ENCODE measurements around the gene MARCHF5. TPM values are rescaled to one million over a fixed set of nuclear protein-coding genes. Genes with fewer than 3 reads are reported as not detected.

The MARCHF5 gene
- total RNA-seq, result 10 to 100 TPM; 30.6 to 33.0 TPM
- polyA plus RNA-seq, result 29.2 TPM

DNA sequence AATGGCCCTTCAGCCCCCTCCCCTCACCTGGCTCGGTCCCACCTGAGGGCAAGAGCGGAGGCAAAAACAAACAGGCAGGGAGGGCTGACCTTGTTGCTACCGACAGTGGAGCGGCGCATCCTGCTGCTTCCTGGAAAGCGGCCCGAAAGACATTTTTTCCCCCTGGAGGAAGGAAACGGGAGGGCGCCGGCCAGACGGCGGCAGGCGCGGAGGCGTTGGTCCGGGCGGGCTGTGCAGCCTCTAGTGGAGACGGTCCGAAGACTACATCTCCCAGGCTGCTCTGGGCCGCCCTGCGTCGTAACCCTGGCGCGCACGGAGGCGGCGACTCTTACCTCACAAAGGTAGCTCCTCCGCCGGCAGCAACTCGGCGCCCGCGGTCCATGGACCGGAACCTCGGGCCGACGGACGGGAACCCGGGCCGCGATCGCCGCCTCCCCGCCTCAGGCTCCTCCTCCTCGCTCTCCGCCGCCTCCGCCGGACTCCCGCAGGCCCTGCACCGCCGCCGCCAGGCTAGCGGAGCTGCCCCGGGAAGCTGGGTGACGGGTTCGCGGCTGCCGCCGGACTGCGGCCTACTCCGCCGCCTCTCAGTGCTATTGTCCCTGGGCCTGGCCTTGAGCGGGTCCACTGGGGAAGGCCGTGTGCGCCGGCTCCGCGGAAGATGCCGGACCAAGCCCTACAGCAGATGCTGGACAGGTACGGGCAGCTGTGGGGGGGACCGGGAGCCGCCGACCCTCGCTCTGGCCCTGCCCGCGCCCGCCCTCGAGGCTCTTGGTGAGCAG, at the start of gene MARCHF5, which contains the start of gene CPEB3:
Gene MARCHF5, plus strand, starts transcription at position 331 of the 779 bp plus-strand sequence. Its CDS starts 328 bp downstream, at position 659.
Gene CPEB3, minus strand, starts transcription at position 242 of the 779 bp plus-strand sequence. CDS start 50,728 bp downstream, outside the sequence.
- peaks cover 0 to 26% (median 2%) of the 10 kb centered on the region in 3 donors for H3K36me3 Mint-ChIP-seq
- peak within 1 kb of the TSS; percentile 92 to 99 (median 96) for H3K4me3 Mint-ChIP-seq
- peaks cover 0 to 2% of the 10 kb centered on the region in 2 donors for H3K27me3 Mint-ChIP-seq
- CTCF ChIA-PET, result interaction anchor here (0.9 to 2.0 kb wide), 7 partner anchors 10 to 301 kb away, joined by 3 to 10 read pairs (median 4); partner anchors contain the start of gene KIF11
- Histone ChIP-seq H3K36me3 (ENCODE audit: insufficient read depth, low read length) (no peaks in the 10 kb centered on the region), H3K4me1 (ENCODE audit: insufficient read depth, low read length) (peaks cover 22% of the 10 kb centered on the region), H3K27me3 (ENCODE audit: insufficient read depth, low read length, poor library complexity, severe bottlenecking) (no peaks in the 10 kb centered on the region), H3K4me3 (ENCODE audit: low read length) (peak within 1 kb of the TSS; percentile 95), H3K27ac (ENCODE audit: low read depth, low read length) (peak within 1 kb of the TSS; percentile 83), H3K9me3 (ENCODE audit: low read length) (no peaks in the 10 kb centered on the region)
- H3K4me1 Mint-ChIP-seq, result peaks cover 29 to 39% (median 33%) of the 10 kb centered on the region in 3 donors
- POLR2A ChIA-PET, result interaction anchor here (0.6 to 1.5 kb wide), 6 partner anchors 14 to 300 kb away, joined by 3 to 9 read pairs (median 4); no protein-coding TSS in a partner anchor
- peak within 1 kb of the TSS; percentile 84 to 98 (median 93) for H3K27ac Mint-ChIP-seq
- DNase-seq, result peak; percentile 86 to 94 (median 89)
- no peaks in the 10 kb centered on the region for H3K9me3 Mint-ChIP-seq

DNA sequence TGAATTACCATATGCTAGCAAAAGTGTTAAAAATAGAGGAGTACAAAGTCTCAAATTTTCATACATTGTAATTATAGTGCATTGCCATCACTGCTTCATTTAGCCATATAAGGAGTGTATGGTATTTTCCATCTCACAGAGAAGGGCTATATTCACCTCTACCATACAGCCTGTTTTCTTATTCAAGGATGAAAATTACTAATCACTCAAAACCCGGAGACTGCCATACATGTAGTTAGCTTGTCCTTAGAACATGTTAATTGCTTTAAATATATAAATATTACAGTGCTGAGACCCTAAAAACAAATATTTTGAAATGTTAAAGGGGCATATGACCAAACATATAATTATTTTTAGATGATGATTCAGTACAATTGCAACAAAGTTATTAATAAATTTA, 49.5 kb upstream of the MARCHF5 start:
- H3K27me3 Mint-ChIP-seq, result no peaks in the 10 kb centered on the region
- no peaks in the 10 kb centered on the region for H3K27me3 ChIP-seq (ENCODE audit: insufficient read depth, low read length, poor library complexity, severe bottlenecking)
- H3K4me1 Mint-ChIP-seq, result peaks cover 43 to 56% (median 53%) of the 10 kb centered on the region in 3 donors
- peak overlapping the region in 6 of 8 donors; percentile 71 to 89 (median 86) for H3K27ac Mint-ChIP-seq
- no peaks in the 10 kb centered on the region for H3K9me3 Mint-ChIP-seq
- H3K4me3 Mint-ChIP-seq, result peak overlapping the region in 6 of 7 donors; percentile 90 to 99 (median 96)
- POLR2A ChIA-PET, result no interaction called here
- no peaks in the 10 kb centered on the region for H3K9me3 ChIP-seq (ENCODE audit: low read length)
- H3K36me3 ChIP-seq (ENCODE audit: insufficient read depth, low read length), result no peaks in the 10 kb centered on the region
- no peak for DNase-seq
- CTCF ChIA-PET, result interaction anchor here (1.5 kb wide), 1 partner anchor 44 kb away, joined by 3 read pairs; no protein-coding TSS in a partner anchor
- peaks cover 0 to 12% (median 1%) of the 10 kb centered on the region in 3 donors for H3K36me3 Mint-ChIP-seq
- H3K4me3 ChIP-seq (ENCODE audit: low read length), result no peak overlapping the region
- H3K4me1 ChIP-seq (ENCODE audit: insufficient read depth, low read length), result peaks cover 8% of the 10 kb centered on the region
- no peak overlapping the region for H3K27ac ChIP-seq (ENCODE audit: low read depth, low read length)

GRCh38 chr10:92242380-92242779, 48.6 kb upstream of the MARCHF5 start:
- CTCF ChIA-PET, result interaction anchor here (1.0 kb wide), 1 partner anchor 49 kb away, joined by 3 read pairs; the partner anchor contains the start of genes CPEB3 and MARCHF5
- no peaks in the 10 kb centered on the region for H3K9me3 ChIP-seq (ENCODE audit: low read length)
- peak overlapping the region in 2 of 8 donors; percentile 21 to 36 for H3K27ac Mint-ChIP-seq

DNA sequence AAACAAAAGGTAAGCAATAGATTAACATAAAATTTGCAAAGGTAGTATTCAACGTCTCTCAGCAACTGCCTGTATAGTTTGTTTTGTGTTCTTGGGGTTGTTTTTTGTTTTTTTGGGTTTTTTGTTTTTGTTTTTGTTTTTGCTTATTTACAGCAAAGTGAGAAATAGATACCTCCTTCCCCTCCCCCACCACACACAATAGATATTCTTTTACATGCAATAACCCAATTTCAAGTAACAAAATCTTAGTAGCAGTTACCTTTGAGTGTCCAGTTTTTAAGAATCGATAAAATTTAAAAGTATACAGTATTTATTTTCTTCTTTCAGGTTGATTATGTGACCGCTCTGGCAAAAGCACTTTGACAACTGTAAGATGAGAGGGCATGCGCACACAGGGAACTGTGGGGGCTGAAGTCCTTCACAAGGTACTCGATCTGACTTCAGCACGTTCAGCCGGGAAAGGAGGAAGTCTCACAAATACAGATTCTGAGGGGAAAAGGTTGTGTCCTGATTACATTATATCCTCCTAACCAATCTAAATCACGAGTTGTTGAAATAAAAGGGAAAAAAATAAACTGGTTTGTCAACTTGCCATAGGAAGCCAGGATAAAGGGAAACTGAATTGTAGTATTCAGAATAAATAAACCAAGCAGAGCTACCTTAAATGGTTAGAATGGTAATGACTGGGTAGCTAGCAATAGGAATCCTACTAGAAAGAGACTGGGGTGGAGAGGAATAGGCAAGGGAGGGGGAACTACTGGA, 47.9 kb upstream of the MARCHF5 start:
- peaks cover 35 to 45% (median 43%) of the 10 kb centered on the region in 3 donors for H3K4me1 Mint-ChIP-seq
- H3K36me3 ChIP-seq (ENCODE audit: insufficient read depth, low read length), result no peaks in the 10 kb centered on the region
- no peaks in the 10 kb centered on the region for H3K27me3 Mint-ChIP-seq
- H3K27ac ChIP-seq (ENCODE audit: low read depth, low read length), result no peak overlapping the region
- peaks cover 0 to 12% (median 1%) of the 10 kb centered on the region in 3 donors for H3K36me3 Mint-ChIP-seq
- peak; percentile 9 to 60 (median 31) for DNase-seq
- ChIA-PET CTCF (interaction anchor here (0.8 to 1.0 kb wide), 2 partner anchors 32 to 48 kb away, joined by 3 read pairs; partner anchors contain the start of genes CPEB3 and MARCHF5), POLR2A (no interaction called here)
- H3K4me1 ChIP-seq (ENCODE audit: insufficient read depth, low read length), result peaks cover 8% of the 10 kb centered on the region
- no peaks in the 10 kb centered on the region for H3K27me3 ChIP-seq (ENCODE audit: insufficient read depth, low read length, poor library complexity, severe bottlenecking)
- H3K4me3 ChIP-seq (ENCODE audit: low read length), result peak overlapping the region; percentile 10
- H3K27ac Mint-ChIP-seq, result peak overlapping the region in 5 of 8 donors; percentile 3 to 72 (median 28)
- H3K9me3 Mint-ChIP-seq, result no peaks in the 10 kb centered on the region
- H3K9me3 ChIP-seq (ENCODE audit: low read length), result no peaks in the 10 kb centered on the region
- peak overlapping the region; percentile 67 to 83 (median 80) for H3K4me3 Mint-ChIP-seq

More at GRCh38 chr10:92242380-92242779, 48.6 kb upstream of the MARCHF5 start:
- H3K36me3 Mint-ChIP-seq, result peaks cover 0 to 12% (median 1%) of the 10 kb centered on the region in 3 donors
- Histone ChIP-seq H3K36me3 (ENCODE audit: insufficient read depth, low read length) (no peaks in the 10 kb centered on the region), H3K4me1 (ENCODE audit: insufficient read depth, low read length) (peaks cover 8% of the 10 kb centered on the region), H3K4me3 (ENCODE audit: low read length) (no peak overlapping the region), H3K27me3 (ENCODE audit: insufficient read depth, low read length, poor library complexity, severe bottlenecking) (no peaks in the 10 kb centered on the region), H3K27ac (ENCODE audit: low read depth, low read length) (no peak overlapping the region)
- DNase-seq, result no peak
- H3K4me3 Mint-ChIP-seq, result peak overlapping the region in 5 of 7 donors; percentile 13 to 80 (median 58)
- H3K27me3 Mint-ChIP-seq, result no peaks in the 10 kb centered on the region
- POLR2A ChIA-PET, result no interaction called here
- H3K4me1 Mint-ChIP-seq, result peaks cover 39 to 49% (median 49%) of the 10 kb centered on the region in 3 donors
- H3K9me3 Mint-ChIP-seq, result no peaks in the 10 kb centered on the region

- Mint-ChIP-seq H3K4me1 (peaks cover 22 to 31% (median 29%) of the 10 kb centered on the region in 3 donors), H3K27ac (no peak overlapping the region), H3K36me3 (peaks cover 0 to 8% (median 0%) of the 10 kb centered on the region in 3 donors), H3K4me3 (no peak overlapping the region), H3K27me3 (no peaks in the 10 kb centered on the region), H3K9me3 (no peaks in the 10 kb centered on the region)
- Histone ChIP-seq H3K9me3 (ENCODE audit: low read length) (no peaks in the 10 kb centered on the region), H3K27ac (ENCODE audit: low read depth, low read length) (no peak overlapping the region), H3K27me3 (ENCODE audit: insufficient read depth, low read length, poor library complexity, severe bottlenecking) (no peaks in the 10 kb centered on the region), H3K4me1 (ENCODE audit: insufficient read depth, low read length) (peaks cover 8% of the 10 kb centered on the region), H3K4me3 (ENCODE audit: low read length) (no peak overlapping the region), H3K36me3 (ENCODE audit: insufficient read depth, low read length) (no peaks in the 10 kb centered on the region)
- DNase-seq, result no peak
- ChIA-PET CTCF (interaction anchor here (0.6 kb wide), 1 partner anchor 53 kb away, joined by 3 read pairs; no protein-coding TSS in a partner anchor), POLR2A (no interaction called here)
These were observed 46.2 kb upstream of the MARCHF5 start for GRCh38 chr10:92244796-92245195.

- peaks cover 1 to 3% (median 2%) of the 10 kb centered on the region in 3 donors for H3K4me1 Mint-ChIP-seq
- no peaks in the 10 kb centered on the region for H3K9me3 Mint-ChIP-seq
- Histone ChIP-seq H3K36me3 (ENCODE audit: insufficient read depth, low read length) (no peaks in the 10 kb centered on the region), H3K9me3 (ENCODE audit: low read length) (no peaks in the 10 kb centered on the region), H3K4me1 (ENCODE audit: insufficient read depth, low read length) (no peaks in the 10 kb centered on the region), H3K27me3 (ENCODE audit: insufficient read depth, low read length, poor library complexity, severe bottlenecking) (no peaks in the 10 kb centered on the region), H3K27ac (ENCODE audit: low read depth, low read length) (no peak overlapping the region), H3K4me3 (ENCODE audit: low read length) (no peak overlapping the region)
- H3K36me3 Mint-ChIP-seq, result peaks cover 0 to 2% (median 0%) of the 10 kb centered on the region in 3 donors
- ChIA-PET POLR2A (no interaction called here), CTCF (no interaction called here)
- H3K27ac Mint-ChIP-seq, result no peak overlapping the region
- no peak for DNase-seq
- no peaks in the 10 kb centered on the region for H3K27me3 Mint-ChIP-seq
- H3K4me3 Mint-ChIP-seq, result no peak overlapping the region
These were observed 42.4 kb upstream of the MARCHF5 start for GRCh38 chr10:92248566-92248965.

- Histone ChIP-seq H3K27ac (ENCODE audit: low read depth, low read length) (no peak overlapping the region), H3K27me3 (ENCODE audit: insufficient read depth, low read length, poor library complexity, severe bottlenecking) (no peaks in the 10 kb centered on the region), H3K36me3 (ENCODE audit: insufficient read depth, low read length) (no peaks in the 10 kb centered on the region), H3K9me3 (ENCODE audit: low read length) (no peaks in the 10 kb centered on the region), H3K4me3 (ENCODE audit: low read length) (no peak overlapping the region), H3K4me1 (ENCODE audit: insufficient read depth, low read length) (no peaks in the 10 kb centered on the region)
- Mint-ChIP-seq H3K36me3 (peaks cover 3 to 4% (median 4%) of the 10 kb centered on the region in 3 donors), H3K4me1 (peaks cover 2 to 4% (median 4%) of the 10 kb centered on the region in 3 donors), H3K27ac (no peak overlapping the region), H3K9me3 (no peaks in the 10 kb centered on the region), H3K27me3 (no peaks in the 10 kb centered on the region), H3K4me3 (no peak overlapping the region)
- DNase-seq, result no peak
- ChIA-PET CTCF (no interaction called here), POLR2A (no interaction called here)
These were observed 27.6 kb upstream of the MARCHF5 start for GRCh38 chr10:92263396-92263795.
